ENCODE data around the gene ARHGAP19. TPM values are rescaled to one million over a fixed set of nuclear protein-coding genes. Genes with fewer than 3 reads are reported as not detected.

Gene ARHGAP19
- total and polyA plus RNA-seq, 9 of the 15 experiments (the other 6 are each of a cell fraction or from before 2014, with no cell fraction given) = 14.8 to 49.5 (median 26.8) TPM

DNA sequence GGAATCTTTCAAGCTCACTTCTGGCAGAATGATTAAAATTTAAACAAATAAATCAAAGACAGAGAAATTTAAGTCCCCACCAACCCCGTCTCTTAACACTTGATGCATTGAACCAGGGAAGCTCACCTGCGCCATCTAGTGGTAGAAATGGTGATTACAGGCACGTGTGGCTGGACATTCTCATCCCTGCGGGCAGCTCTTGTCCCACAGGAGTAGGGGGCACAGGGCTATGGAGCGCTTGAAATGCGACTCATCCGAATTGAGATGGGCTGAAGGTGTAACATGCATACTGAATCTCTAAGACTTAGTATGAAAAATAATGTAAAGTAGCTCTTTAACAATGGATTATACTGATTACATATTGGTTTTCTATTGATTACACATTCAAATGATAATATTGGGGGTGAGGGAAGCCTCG lies 81.9 kb downstream of the ARHGAP19 start:
- Histone ChIP-seq H2AFZ (ENCODE audit: low read depth, low read length) (no peak overlapping the region), H3K79me2 (ENCODE audit: control insufficient read depth, insufficient read depth, low read length) (no peaks in the 10 kb centered on the region), H3K9me3 (replicated peaks; ENCODE audit: control insufficient read depth, insufficient read depth, low read depth, low read length) (no peaks in the 10 kb centered on the region), H4K20me1 (replicated peaks; ENCODE audit: control insufficient read depth, insufficient read depth, low read length) (no peaks in the 10 kb centered on the region), H3K27me3 (ENCODE audit: control insufficient read depth in 2 of 2, insufficient read depth in 2 of 2, low read length in 2 of 2) (peaks cover 0 to 22% of the 10 kb centered on the region in 2 experiments; a peak in 2 of 5 replicates), H3K36me3 (ENCODE audit: control insufficient read depth, insufficient read depth, low read length) (no peaks in the 10 kb centered on the region), H3K27ac (ENCODE audit: extremely low read depth, low read depth, low read length) (no peak overlapping the region), H3K4me3 (no peak overlapping the region), H3K4me2 (ENCODE audit: insufficient read depth, low read length) (no peak overlapping the region), H3K9me1 (ENCODE audit: control insufficient read depth, insufficient read depth, low read length) (no peaks in the 10 kb centered on the region), H3K4me1 (replicated peaks in 1 of 2; ENCODE audit: control insufficient read depth in 2 of 2, insufficient read depth in 2 of 2, low read length in 2 of 2) (peaks cover 0 to 5% of the 10 kb centered on the region in 2 experiments; a peak in 2 of 5 replicates), H3K9ac (ENCODE audit: insufficient read depth in 1 of 2, low read depth in 2 of 2, low read length in 2 of 2) (no peak overlapping the region)
- ATAC-seq (peak; percentile 88), FAIRE-seq (peak; percentile 78), DNase-seq (ENCODE audit: extremely low read depth in 1 of 4, low spot score in 3 of 4) (peak; percentile 60 to 77 (median 70))
- in situ Hi-C loops (cut with MboI) = no loop called here
- ChIA-PET CTCF (ENCODE audit: low intra/inter-chr PET ratio) (interaction anchor here (0.6 to 1.6 kb wide), 7 partner anchors 12 to 836 kb away, joined by 3 to 9 read pairs (median 4); no protein-coding TSS in a partner anchor), POLR2A (interaction anchor here (0.6 to 1.2 kb wide), 2 partner anchors 12 to 591 kb away, joined by 3 to 5 read pairs; no protein-coding TSS in a partner anchor)
- intact Hi-C loops (cut with micrococcal nuclease) = loop anchor here (1.0 kb wide), 1 partner anchor 137 kb away; no protein-coding TSS in a partner anchor
- no TSS peak for BruUV-seq (replicated peaks)
- 2% methylated on average over 8 of the region's 8 CpGs for WGBS (ENCODE audit: insufficient coverage, low coverage, missing lambda C conversion rate)
- TF ChIP-seq CREM (IDR thresholded peaks at IDR 0.05; ENCODE audit: low read depth) = 0 out of 2 replicates have a peak, but pooled peaks have one; percentile 12
- TF ChIP-seq TEAD4 (IDR thresholded peaks at IDR 0.05; ENCODE audit: low read length) = 0 out of 2 replicates have a peak, but pooled peaks have one; percentile 41
- TF ChIP-seq TEAD4 (CRISPR knock-in tag; IDR thresholded peaks at IDR 0.05; ENCODE audit: borderline replicate concordance) = no peak
- TF ChIP-seq CBX3 (IDR thresholded peaks at IDR 0.05; ENCODE audit: borderline replicate concordance in 1 of 2, low read length in 2 of 2) = peak in 1 of 2 experiments; percentile 63; a peak in 1 of 3 replicates
- TF ChIP-seq SMC3 (conservative IDR thresholded peaks at IDR 0.05; ENCODE audit: insufficient read depth, low read depth, low read length) = peak; percentile 86
- peak; percentile 39 to 68 for TF ChIP-seq RAD21 (CRISPR knock-in tag; conservative IDR thresholded peaks at IDR 0.05 in 1 of 2, IDR thresholded peaks at IDR 0.05 in 1 of 2)
- TF ChIP-seq TEAD1 (CRISPR knock-in tag; IDR thresholded peaks at IDR 0.05) = peak in 1 of 2 experiments; percentile 55; a peak in 1 of 4 replicates
- TF ChIP-seq TRIM28 (IDR thresholded peaks at IDR 0.05) = peak; percentile 79; the same call in 1 of the 2 replicates
- TF ChIP-seq, protein P1, sequence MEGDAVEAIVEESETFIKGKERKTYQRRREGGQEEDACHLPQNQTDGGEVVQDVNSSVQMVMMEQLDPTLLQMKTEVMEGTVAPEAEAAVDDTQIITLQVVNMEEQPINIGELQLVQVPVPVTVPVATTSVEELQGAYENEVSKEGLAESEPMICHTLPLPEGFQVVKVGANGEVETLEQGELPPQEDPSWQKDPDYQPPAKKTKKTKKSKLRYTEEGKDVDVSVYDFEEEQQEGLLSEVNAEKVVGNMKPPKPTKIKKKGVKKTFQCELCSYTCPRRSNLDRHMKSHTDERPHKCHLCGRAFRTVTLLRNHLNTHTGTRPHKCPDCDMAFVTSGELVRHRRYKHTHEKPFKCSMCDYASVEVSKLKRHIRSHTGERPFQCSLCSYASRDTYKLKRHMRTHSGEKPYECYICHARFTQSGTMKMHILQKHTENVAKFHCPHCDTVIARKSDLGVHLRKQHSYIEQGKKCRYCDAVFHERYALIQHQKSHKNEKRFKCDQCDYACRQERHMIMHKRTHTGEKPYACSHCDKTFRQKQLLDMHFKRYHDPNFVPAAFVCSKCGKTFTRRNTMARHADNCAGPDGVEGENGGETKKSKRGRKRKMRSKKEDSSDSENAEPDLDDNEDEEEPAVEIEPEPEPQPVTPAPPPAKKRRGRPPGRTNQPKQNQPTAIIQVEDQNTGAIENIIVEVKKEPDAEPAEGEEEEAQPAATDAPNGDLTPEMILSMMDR (IDR thresholded peaks at IDR 0.05 in 2 of 3, conservative IDR thresholded peaks at IDR 0.05 in 1 of 3; ENCODE audit: insufficient read depth in 2 of 3, low read depth in 1 of 3, low read length in 3 of 3) = peak; percentile 81 to 90 (median 83)
- TF ChIP-seq MYC (IDR thresholded peaks at IDR 0.05; ENCODE audit: low read depth, low read length) = 0 out of 2 replicates have a peak, but pooled peaks have one; percentile 24
- no peak for TF ChIP-seq MYC (CRISPR knock-in tag; IDR thresholded peaks at IDR 0.05; ENCODE audit: borderline replicate concordance, low read depth)
- TF ChIP-seq, protein P2, sequence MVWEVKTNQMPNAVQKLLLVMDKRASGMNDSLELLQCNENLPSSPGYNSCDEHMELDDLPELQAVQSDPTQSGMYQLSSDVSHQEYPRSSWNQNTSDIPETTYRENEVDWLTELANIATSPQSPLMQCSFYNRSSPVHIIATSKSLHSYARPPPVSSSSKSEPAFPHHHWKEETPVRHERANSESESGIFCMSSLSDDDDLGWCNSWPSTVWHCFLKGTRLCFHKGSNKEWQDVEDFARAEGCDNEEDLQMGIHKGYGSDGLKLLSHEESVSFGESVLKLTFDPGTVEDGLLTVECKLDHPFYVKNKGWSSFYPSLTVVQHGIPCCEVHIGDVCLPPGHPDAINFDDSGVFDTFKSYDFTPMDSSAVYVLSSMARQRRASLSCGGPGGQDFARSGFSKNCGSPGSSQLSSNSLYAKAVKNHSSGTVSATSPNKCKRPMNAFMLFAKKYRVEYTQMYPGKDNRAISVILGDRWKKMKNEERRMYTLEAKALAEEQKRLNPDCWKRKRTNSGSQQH (CRISPR knock-in tag; IDR thresholded peaks at IDR 0.05) = no peak
- peak; percentile 92 for TF ChIP-seq BHLHE40 (IDR thresholded peaks at IDR 0.05; ENCODE audit: low read length)
- TF ChIP-seq, protein P3, sequence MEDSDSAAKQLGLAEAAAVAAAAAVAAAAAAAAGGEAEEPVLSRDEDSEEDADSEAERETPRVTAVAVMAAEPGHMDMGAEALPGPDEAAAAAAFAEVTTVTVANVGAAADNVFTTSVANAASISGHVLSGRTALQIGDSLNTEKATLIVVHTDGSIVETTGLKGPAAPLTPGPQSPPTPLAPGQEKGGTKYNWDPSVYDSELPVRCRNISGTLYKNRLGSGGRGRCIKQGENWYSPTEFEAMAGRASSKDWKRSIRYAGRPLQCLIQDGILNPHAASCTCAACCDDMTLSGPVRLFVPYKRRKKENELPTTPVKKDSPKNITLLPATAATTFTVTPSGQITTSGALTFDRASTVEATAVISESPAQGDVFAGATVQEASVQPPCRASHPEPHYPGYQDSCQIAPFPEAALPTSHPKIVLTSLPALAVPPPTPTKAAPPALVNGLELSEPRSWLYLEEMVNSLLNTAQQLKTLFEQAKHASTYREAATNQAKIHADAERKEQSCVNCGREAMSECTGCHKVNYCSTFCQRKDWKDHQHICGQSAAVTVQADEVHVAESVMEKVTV (CRISPR knock-in tag; IDR thresholded peaks at IDR 0.05) = peak; percentile 33
- TF ChIP-seq ZNF316 (IDR thresholded peaks at IDR 0.05) = peak; percentile 83

All from K562 (cell line).